ENCODE data around the gene ATF7IP2.

ATF7IP2 gene

DNA sequence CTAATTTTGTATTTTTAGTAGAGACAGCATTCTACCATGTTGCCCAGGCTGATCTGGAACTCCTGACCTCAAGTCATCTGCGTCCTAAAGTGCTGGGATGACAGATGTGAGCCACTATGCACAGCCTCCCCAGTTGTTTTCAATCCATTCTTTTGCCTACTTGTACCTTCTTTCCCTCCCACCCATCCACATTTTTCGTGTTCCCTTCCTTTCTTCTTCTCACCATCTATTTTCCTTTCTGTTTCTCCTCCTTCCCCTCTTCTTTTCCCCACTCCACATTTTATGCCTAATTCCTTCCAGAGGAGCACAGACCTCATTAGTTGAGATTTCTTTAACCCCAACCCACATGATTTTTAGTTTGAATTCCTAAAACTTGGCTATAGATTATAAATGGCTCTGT, 94.3 kb downstream of the ATF7IP2 start:
- TF ChIP-seq CTCF (IDR thresholded peaks at IDR 0.05; ENCODE audit: low read depth, low read length): no peak
- DNase-seq (ENCODE audit: extremely low read depth, low read depth): no peak

DNA sequence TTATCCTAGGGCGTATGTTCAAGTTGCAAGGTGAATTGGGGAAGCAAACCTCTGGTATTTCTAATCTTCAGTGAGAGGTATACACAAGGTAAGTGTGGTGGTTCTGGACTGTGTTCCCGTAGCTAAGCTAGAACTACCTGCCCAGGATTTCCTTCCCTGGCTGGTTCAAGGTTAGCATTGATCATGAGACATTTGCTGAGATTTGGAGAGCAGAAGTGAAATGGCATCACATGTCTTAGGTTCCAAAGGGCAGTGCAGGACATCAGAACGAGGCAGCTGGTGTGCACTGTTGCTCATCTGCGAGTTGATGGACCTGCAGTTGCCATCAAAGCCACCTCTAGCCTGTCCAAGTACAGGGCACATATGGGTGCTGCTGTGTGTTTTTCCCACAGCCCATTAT, 99.3 kb downstream of the ATF7IP2 start:
- TF ChIP-seq CTCF (IDR thresholded peaks at IDR 0.05; ENCODE audit: low read depth, low read length): no peak
- no peak for DNase-seq (ENCODE audit: extremely low read depth, low read depth)

DNA sequence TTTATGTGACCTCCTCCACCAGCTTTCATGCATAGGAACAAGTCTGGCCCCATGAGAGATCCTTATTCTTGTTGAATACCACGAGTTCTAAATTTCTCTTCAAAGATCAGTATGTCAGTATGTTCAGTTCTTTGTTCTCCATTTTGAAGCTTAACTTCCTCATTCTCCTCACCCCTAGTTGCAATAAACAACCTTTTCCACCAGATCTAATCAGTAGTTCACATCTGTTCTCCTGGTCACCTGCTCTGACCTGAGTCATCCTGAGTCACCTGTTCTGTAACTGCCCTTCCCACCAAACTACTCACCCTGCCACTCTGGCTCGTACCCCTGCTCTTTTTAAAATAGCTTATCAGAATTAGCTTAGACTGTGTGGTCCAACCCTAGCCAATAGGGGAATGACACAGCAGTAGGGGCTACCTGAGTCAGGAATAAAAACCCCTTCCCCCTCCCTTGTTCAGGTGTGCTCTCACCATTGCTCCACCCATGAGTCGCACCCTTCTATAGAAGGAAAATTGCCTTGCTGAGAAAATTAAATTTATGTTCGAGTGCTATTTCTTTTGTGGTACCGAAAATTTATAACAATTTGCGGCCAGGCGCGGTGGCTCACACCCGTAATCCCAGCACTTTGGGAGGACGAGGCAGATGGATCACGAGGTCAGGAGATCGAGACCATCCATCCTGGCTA, 100.0 kb downstream of the ATF7IP2 start:
- no peak for TF ChIP-seq CTCF (IDR thresholded peaks at IDR 0.05; ENCODE audit: low read depth, low read length)
- DNase-seq (ENCODE audit: extremely low read depth, low read depth): no peak

DNA sequence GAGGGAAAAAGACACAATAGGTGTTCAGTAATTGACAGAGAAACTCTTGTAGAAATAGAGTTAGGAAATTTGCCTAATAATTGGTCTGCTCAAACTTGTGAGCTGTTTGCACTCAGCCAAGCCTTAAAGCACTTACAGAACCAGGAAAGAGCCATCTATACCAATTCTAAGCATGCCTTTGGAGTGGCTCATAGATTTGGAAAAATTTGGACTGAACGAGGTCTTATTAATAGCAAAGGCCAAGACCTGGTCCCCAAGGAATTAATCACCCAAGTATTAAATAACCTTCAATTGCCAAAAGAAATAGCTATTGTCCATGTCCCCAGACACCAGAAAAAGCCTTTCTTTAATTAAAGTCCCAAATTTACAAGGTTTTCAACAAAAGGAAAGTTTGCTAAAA, 104.3 kb downstream of the ATF7IP2 start:
- DNase-seq (ENCODE audit: extremely low read depth, low read depth): no peak
- no peak for TF ChIP-seq CTCF (IDR thresholded peaks at IDR 0.05; ENCODE audit: low read depth, low read length)

DNA sequence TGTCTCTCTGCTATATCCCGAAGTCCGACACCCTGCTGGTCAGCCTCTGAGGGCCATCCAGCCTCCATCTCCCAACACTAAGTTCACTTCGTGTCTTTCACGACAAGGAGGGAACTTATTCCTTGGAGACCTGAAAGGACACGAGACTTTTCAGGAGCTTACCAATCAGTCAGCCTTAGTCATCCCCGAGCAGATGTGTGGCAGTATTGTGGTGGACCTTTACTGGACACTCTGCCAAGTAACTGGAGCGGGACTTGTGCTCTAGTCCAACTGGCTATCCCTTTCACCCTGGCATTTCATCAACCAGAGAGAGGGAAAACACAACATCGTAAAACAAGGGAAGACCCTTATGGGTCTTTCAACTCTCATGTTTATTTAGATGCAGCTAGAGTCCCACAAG, 107.4 kb downstream of the ATF7IP2 start:
- TF ChIP-seq CTCF (IDR thresholded peaks at IDR 0.05; ENCODE audit: low read depth, low read length): no peak
- no peak for DNase-seq (ENCODE audit: extremely low read depth, low read depth)

GRCh38 chr16:10494343-10495030, 108.6 kb downstream of the ATF7IP2 start:
- no peak for TF ChIP-seq CTCF (IDR thresholded peaks at IDR 0.05; ENCODE audit: low read depth, low read length)

DNA sequence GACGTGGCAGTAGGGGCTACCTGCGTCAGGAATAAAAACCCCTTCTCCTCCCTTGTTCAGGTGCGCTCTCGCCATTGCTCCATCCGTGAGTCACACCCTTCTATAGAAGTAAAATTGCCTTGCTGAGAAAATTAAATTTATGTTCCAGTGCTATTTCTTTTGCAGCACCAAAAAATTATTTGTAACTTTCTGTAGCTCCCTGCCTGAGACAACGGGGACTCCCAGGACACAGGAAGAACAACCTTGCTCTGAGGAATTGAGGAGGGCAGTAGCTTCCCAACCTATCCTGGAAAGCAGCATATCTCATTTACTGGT, 109.1 kb downstream of the ATF7IP2 start:
- no peak for DNase-seq (ENCODE audit: extremely low read depth, low read depth)
- no peak for TF ChIP-seq CTCF (IDR thresholded peaks at IDR 0.05; ENCODE audit: low read depth, low read length)

More at GRCh38 chr16:10494343-10495030, 108.6 kb downstream of the ATF7IP2 start:
- no peak for DNase-seq (ENCODE audit: extremely low read depth, low read depth)
